ENCODE results near the gene TRIM42.

TRIM42 gene

GRCh38 chr3:140677764-140678163 lies at the start of gene TRIM42:
Gene TRIM42, plus strand, starts transcription at chr3:140678064. Its CDS starts 166 bp downstream, at chr3:140678230.
- H3K4me1 ChIP-seq (ENCODE audit: insufficient read depth, low read length), result no peaks in the 10 kb centered on the region

GRCh38 chr3:140628606-140629005 lies 49.3 kb upstream of the TRIM42 start:
- H3K9me3 ChIP-seq (ENCODE audit: low read length), result no peaks in the 10 kb centered on the region
- no peak overlapping the region for H3K27ac ChIP-seq (ENCODE audit: low read depth, low read length)
- H3K4me1 ChIP-seq (ENCODE audit: insufficient read depth, low read length), result no peaks in the 10 kb centered on the region
- H3K9ac ChIP-seq (ENCODE audit: low read length), result no peak overlapping the region
- no peak overlapping the region for H3K4me3 ChIP-seq (ENCODE audit: low read depth in 1 of 2, low read length in 2 of 2)
- no peaks in the 10 kb centered on the region for H3K36me3 ChIP-seq (ENCODE audit: insufficient read depth, low read length)
- no peaks in the 10 kb centered on the region for H3K27me3 ChIP-seq (ENCODE audit: control insufficient read depth in 1 of 2, insufficient read depth in 2 of 2, low read length in 2 of 2)

More at GRCh38 chr3:140677764-140678163, at the start of gene TRIM42:
- H3K27ac ChIP-seq (ENCODE audit: low read depth, low read length), result no peak within 1 kb of the TSS
- H3K36me3 ChIP-seq (ENCODE audit: insufficient read depth, low read length), result no peaks in the 10 kb centered on the region
- H3K27me3 ChIP-seq (ENCODE audit: control insufficient read depth in 1 of 2, insufficient read depth in 2 of 2, low read length in 2 of 2), result no peaks in the 10 kb centered on the region
- H3K4me3 ChIP-seq (ENCODE audit: low read depth in 1 of 2, low read length in 2 of 2), result no peak within 1 kb of the TSS
- H3K9me3 ChIP-seq (ENCODE audit: low read length), result no peaks in the 10 kb centered on the region
- no peak within 1 kb of the TSS for H3K9ac ChIP-seq (ENCODE audit: low read length)

- no peak overlapping the region for H3K4me3 ChIP-seq (ENCODE audit: low read depth in 1 of 2, low read length in 2 of 2)
- H3K27ac ChIP-seq (ENCODE audit: low read depth, low read length), result no peak overlapping the region
- H3K36me3 ChIP-seq (ENCODE audit: insufficient read depth, low read length), result no peaks in the 10 kb centered on the region
- no peak overlapping the region for H3K9ac ChIP-seq (ENCODE audit: low read length)
- no peaks in the 10 kb centered on the region for H3K4me1 ChIP-seq (ENCODE audit: insufficient read depth, low read length)
- no peaks in the 10 kb centered on the region for H3K27me3 ChIP-seq (ENCODE audit: control insufficient read depth in 1 of 2, insufficient read depth in 2 of 2, low read length in 2 of 2)
- H3K9me3 ChIP-seq (ENCODE audit: low read length), result no peaks in the 10 kb centered on the region
These were observed 48.3 kb upstream of the TRIM42 start for GRCh38 chr3:140629357-140630137.

GRCh38 chr3:140630366-140630765 lies 47.5 kb upstream of the TRIM42 start:
- Histone ChIP-seq H3K4me3 (ENCODE audit: low read depth in 1 of 2, low read length in 2 of 2) (no peak overlapping the region), H3K36me3 (ENCODE audit: insufficient read depth, low read length) (no peaks in the 10 kb centered on the region), H3K9ac (ENCODE audit: low read length) (no peak overlapping the region), H3K27me3 (ENCODE audit: control insufficient read depth in 1 of 2, insufficient read depth in 2 of 2, low read length in 2 of 2) (no peaks in the 10 kb centered on the region), H3K27ac (ENCODE audit: low read depth, low read length) (no peak overlapping the region), H3K9me3 (ENCODE audit: low read length) (no peaks in the 10 kb centered on the region), H3K4me1 (ENCODE audit: insufficient read depth, low read length) (no peaks in the 10 kb centered on the region)

GRCh38 chr3:140630866-140631265 lies 47.0 kb upstream of the TRIM42 start:
- Histone ChIP-seq H3K27me3 (ENCODE audit: control insufficient read depth in 1 of 2, insufficient read depth in 2 of 2, low read length in 2 of 2) (no peaks in the 10 kb centered on the region), H3K4me1 (ENCODE audit: insufficient read depth, low read length) (no peaks in the 10 kb centered on the region), H3K9ac (ENCODE audit: low read length) (no peak overlapping the region)

GRCh38 chr3:140635276-140635675 lies 42.6 kb upstream of the TRIM42 start:
- H3K27me3 ChIP-seq (ENCODE audit: control insufficient read depth in 1 of 2, insufficient read depth in 2 of 2, low read length in 2 of 2), result no peaks in the 10 kb centered on the region
- H3K4me3 ChIP-seq (ENCODE audit: low read depth in 1 of 2, low read length in 2 of 2), result no peak overlapping the region
- no peaks in the 10 kb centered on the region for H3K4me1 ChIP-seq (ENCODE audit: insufficient read depth, low read length)
- no peaks in the 10 kb centered on the region for H3K9me3 ChIP-seq (ENCODE audit: low read length)
- no peak overlapping the region for H3K27ac ChIP-seq (ENCODE audit: low read depth, low read length)
- no peaks in the 10 kb centered on the region for H3K36me3 ChIP-seq (ENCODE audit: insufficient read depth, low read length)
- H3K9ac ChIP-seq (ENCODE audit: low read length), result no peak overlapping the region

More at GRCh38 chr3:140630866-140631265, 47.0 kb upstream of the TRIM42 start:
- Histone ChIP-seq H3K4me3 (ENCODE audit: low read depth in 1 of 2, low read length in 2 of 2) (no peak overlapping the region), H3K27ac (ENCODE audit: low read depth, low read length) (no peak overlapping the region), H3K9me3 (ENCODE audit: low read length) (no peaks in the 10 kb centered on the region), H3K36me3 (ENCODE audit: insufficient read depth, low read length) (no peaks in the 10 kb centered on the region)

GRCh38 chr3:140636406-140637138 lies 41.3 kb upstream of the TRIM42 start:
- Histone ChIP-seq H3K9me3 (ENCODE audit: low read length) (no peaks in the 10 kb centered on the region), H3K4me1 (ENCODE audit: insufficient read depth, low read length) (no peaks in the 10 kb centered on the region), H3K4me3 (ENCODE audit: low read depth in 1 of 2, low read length in 2 of 2) (no peak overlapping the region), H3K27me3 (ENCODE audit: control insufficient read depth in 1 of 2, insufficient read depth in 2 of 2, low read length in 2 of 2) (no peaks in the 10 kb centered on the region), H3K27ac (ENCODE audit: low read depth, low read length) (no peak overlapping the region), H3K9ac (ENCODE audit: low read length) (no peak overlapping the region), H3K36me3 (ENCODE audit: insufficient read depth, low read length) (no peaks in the 10 kb centered on the region)

- H3K27ac ChIP-seq (ENCODE audit: low read depth, low read length), result no peak overlapping the region
- H3K9ac ChIP-seq (ENCODE audit: low read length), result no peak overlapping the region
- H3K4me1 ChIP-seq (ENCODE audit: insufficient read depth, low read length), result no peaks in the 10 kb centered on the region
- H3K4me3 ChIP-seq (ENCODE audit: low read depth in 1 of 2, low read length in 2 of 2), result no peak overlapping the region
- H3K9me3 ChIP-seq (ENCODE audit: low read length), result no peaks in the 10 kb centered on the region
- no peaks in the 10 kb centered on the region for H3K27me3 ChIP-seq (ENCODE audit: control insufficient read depth in 1 of 2, insufficient read depth in 2 of 2, low read length in 2 of 2)
- H3K36me3 ChIP-seq (ENCODE audit: insufficient read depth, low read length), result no peaks in the 10 kb centered on the region
These were observed 26.6 kb upstream of the TRIM42 start for GRCh38 chr3:140651287-140651686.

- H3K36me3 ChIP-seq (ENCODE audit: insufficient read depth, low read length), result no peaks in the 10 kb centered on the region
- no peaks in the 10 kb centered on the region for H3K27me3 ChIP-seq (ENCODE audit: control insufficient read depth in 1 of 2, insufficient read depth in 2 of 2, low read length in 2 of 2)
These were observed 22.2 kb upstream of the TRIM42 start for GRCh38 chr3:140655678-140656077.

GRCh38 chr3:140664111-140664510 lies 13.8 kb upstream of the TRIM42 start:
- H3K27ac ChIP-seq (ENCODE audit: low read depth, low read length), result no peak overlapping the region
- no peaks in the 10 kb centered on the region for H3K27me3 ChIP-seq (ENCODE audit: control insufficient read depth in 1 of 2, insufficient read depth in 2 of 2, low read length in 2 of 2)
- no peaks in the 10 kb centered on the region for H3K4me1 ChIP-seq (ENCODE audit: insufficient read depth, low read length)
- H3K9ac ChIP-seq (ENCODE audit: low read length), result no peak overlapping the region
- H3K36me3 ChIP-seq (ENCODE audit: insufficient read depth, low read length), result no peaks in the 10 kb centered on the region
- no peak overlapping the region for H3K4me3 ChIP-seq (ENCODE audit: low read depth in 1 of 2, low read length in 2 of 2)
- H3K9me3 ChIP-seq (ENCODE audit: low read length), result no peaks in the 10 kb centered on the region

More at GRCh38 chr3:140655678-140656077, 22.2 kb upstream of the TRIM42 start:
- Histone ChIP-seq H3K4me3 (ENCODE audit: low read depth in 1 of 2, low read length in 2 of 2) (no peak overlapping the region), H3K27ac (ENCODE audit: low read depth, low read length) (no peak overlapping the region), H3K9me3 (ENCODE audit: low read length) (no peaks in the 10 kb centered on the region), H3K4me1 (ENCODE audit: insufficient read depth, low read length) (no peaks in the 10 kb centered on the region), H3K9ac (ENCODE audit: low read length) (no peak overlapping the region)

- Histone ChIP-seq H3K4me3 (ENCODE audit: low read depth in 1 of 2, low read length in 2 of 2) (no peak overlapping the region), H3K36me3 (ENCODE audit: insufficient read depth, low read length) (no peaks in the 10 kb centered on the region), H3K9me3 (ENCODE audit: low read length) (no peaks in the 10 kb centered on the region), H3K4me1 (ENCODE audit: insufficient read depth, low read length) (no peaks in the 10 kb centered on the region), H3K27ac (ENCODE audit: low read depth, low read length) (no peak overlapping the region), H3K27me3 (ENCODE audit: control insufficient read depth in 1 of 2, insufficient read depth in 2 of 2, low read length in 2 of 2) (no peaks in the 10 kb centered on the region), H3K9ac (ENCODE audit: low read length) (no peak overlapping the region)
These were observed 4.7 kb downstream of the TRIM42 start for GRCh38 chr3:140682586-140682985.

All from muscle layer of colon (tissue), 2 donors.